IMR-90 (cell line): ENCODE data around the gene TRPV4. TPM values are rescaled to one million over a fixed set of nuclear protein-coding genes. Genes with fewer than 3 reads are reported as not detected.

Experiments used
- ATAC-seq: fragments of 200-7000 bp; cut with Tn5 transposase; 2 replicates; pipeline ENCODE4 v1.9.1; 2020; ENCODE audit warnings: low read depth, mild to moderate bottlenecking, moderate library complexity
- BruUV-seq: library from RNA; stranded (reverse); fragments of 400-500 nt; replicated peaks from 2 replicates; lab custom pipeline; 2021; lab: Mats Ljungman, UMichigan
- CTCF ChIA-PET: fragments of 300-600 bp; formaldehyde crosslinking; extraction: SDS; loops from one replicate; lab custom pipeline; 2021; ENCODE audit warnings: antibody characterized with exemption; lab: Yijun Ruan, JAX
- POLR2A ChIA-PET: fragments of 300-600 bp; sonication (Branson Sonifier 250); formaldehyde crosslinking; loops from one replicate; lab custom pipeline; 2022; ENCODE audit warnings: antibody characterized with exemption; ENCODE audit not compliant: unreplicated experiment; lab: Charles Lee
- DNase-seq: peaks from one replicate; pipeline ENCODE4 v3.0.0; 2013
- H2AFZ ChIP-seq: replicated peaks from 2 replicates; pipeline ENCODE3; 2013; ENCODE audit warnings: low read length, mild to moderate bottlenecking; ENCODE audit not compliant: poor library complexity
- H2AK5ac ChIP-seq: 2 replicates; pipeline ENCODE4 v1.6.1; 2013; ENCODE audit warnings: low read depth, low read length, inconsistent platforms
- H2AK9ac ChIP-seq: replicated peaks from 2 replicates; pipeline ENCODE3; 2013; ENCODE audit warnings: mild to moderate bottlenecking, low read depth, low read length, moderate library complexity; ENCODE audit not compliant: poor library complexity
- H2BK120ac ChIP-seq: 2 replicates; pipeline ENCODE4 v1.6.1; 2013; ENCODE audit warnings: low read depth, low read length, inconsistent platforms
- H2BK15ac ChIP-seq: 3 replicates; pipeline ENCODE4 v1.6.1; 2013; ENCODE audit warnings: low read depth, low read length, inconsistent platforms
- H2BK20ac ChIP-seq: 2 replicates; pipeline ENCODE4 v1.6.1; 2013; ENCODE audit warnings: low read depth, mild to moderate bottlenecking, inconsistent platforms, low read length, moderate library complexity
- H2BK5ac ChIP-seq: 2 replicates; pipeline ENCODE4 v1.6.1; 2013; ENCODE audit warnings: mild to moderate bottlenecking, low read depth, low read length, inconsistent platforms; ENCODE audit not compliant: poor library complexity, severe bottlenecking
- H3K14ac ChIP-seq: replicated peaks from 2 replicates; pipeline ENCODE4 v1.6.1; 2013; ENCODE audit warnings: low read depth, low read length, inconsistent platforms
- H3K18ac ChIP-seq: 2 replicates; pipeline ENCODE4 v1.6.1; 2013; ENCODE audit warnings: low read depth, low read length, control low read depth
- H3K23ac ChIP-seq: 2 replicates; pipeline ENCODE4 v1.6.1; 2013; ENCODE audit warnings: low read depth, low read length, inconsistent platforms
- H3K27ac ChIP-seq: 2 replicates; pipeline ENCODE4 v1.5.1; 2013; ENCODE audit warnings: mild to moderate bottlenecking, control low read depth, low read length; ENCODE audit not compliant: insufficient read depth
- H3K27me3 ChIP-seq: 2 replicates; pipeline ENCODE4 v1.6.1; 2013; ENCODE audit warnings: low read length; ENCODE audit not compliant: control insufficient read depth, insufficient read depth
- H3K36me3 ChIP-seq: 2 replicates; pipeline ENCODE4 v1.6.1; 2013; ENCODE audit warnings: low read length, mixed read lengths; ENCODE audit not compliant: control insufficient read depth, insufficient read depth
- H3K4ac ChIP-seq: 2 replicates; pipeline ENCODE4 v1.6.1; 2013; ENCODE audit warnings: low read depth, low read length, inconsistent platforms
- H3K4me1 ChIP-seq: 2 replicates; pipeline ENCODE4 v1.6.1; 2013; ENCODE audit warnings: low read length, mixed read lengths; ENCODE audit not compliant: control insufficient read depth, insufficient read depth
- H3K4me2 ChIP-seq: 2 replicates; pipeline ENCODE4 v1.6.1; 2013; ENCODE audit warnings: low read depth, mild to moderate bottlenecking, control low read depth, low read length, moderate library complexity
- H3K4me3 ChIP-seq: 2 replicates; pipeline ENCODE4 v1.5.1; 2013; ENCODE audit warnings: low read depth, mild to moderate bottlenecking, control low read depth, low read length, moderate library complexity; ENCODE audit not compliant: insufficient read depth
- H3K56ac ChIP-seq: 2 replicates; pipeline ENCODE4 v1.6.1; 2013; ENCODE audit warnings: low read length, inconsistent platforms; ENCODE audit not compliant: insufficient read depth; ENCODE audit errors: extremely low read depth
- H3K79me1 ChIP-seq, 2 experiments: 2 replicates each; pipeline ENCODE4 v1.6.1; 2013; ENCODE audit warnings: low read length in 2 of 2, inconsistent platforms in 1 of 2, low read depth in 1 of 2
- H3K9ac ChIP-seq: 2 replicates; pipeline ENCODE4 v1.6.1; 2013; ENCODE audit warnings: low read depth, low read length, control low read depth
- H3K9me1 ChIP-seq: 2 replicates; pipeline ENCODE4 v1.6.1; 2013; ENCODE audit warnings: low read length, inconsistent platforms; ENCODE audit not compliant: insufficient read depth
- H3K9me3 ChIP-seq: 2 replicates; pipeline ENCODE4 v1.6.1; 2013; ENCODE audit warnings: low read length; ENCODE audit not compliant: control insufficient read depth, insufficient read depth
- H4K20me1 ChIP-seq: 2 replicates; pipeline ENCODE4 v1.6.1; 2013; ENCODE audit warnings: low read length, inconsistent platforms; ENCODE audit not compliant: insufficient read depth
- H4K5ac ChIP-seq: 2 replicates; pipeline ENCODE4 v1.6.1; 2013; ENCODE audit warnings: mild to moderate bottlenecking, low read depth, low read length, control low read depth
- H4K8ac ChIP-seq, 2 experiments: 2 replicates each; pipeline ENCODE4 v1.6.1; 2013; ENCODE audit warnings: low read depth in 2 of 2, low read length in 2 of 2, control low read depth in 1 of 2, inconsistent platforms in 1 of 2
- H4K91ac ChIP-seq: 2 replicates; pipeline ENCODE4 v1.6.1; 2013; ENCODE audit warnings: low read depth, low read length, inconsistent platforms; ENCODE audit not compliant: insufficient read depth
- BHLHE40 ChIP-seq: fragments of 150-350 bp; IDR thresholded peaks from 2 replicates; pipeline ENCODE4 v1.6.1; 2016; ENCODE audit warnings: mild to moderate bottlenecking, low read depth, low read length
- CEBPB ChIP-seq: IDR thresholded peaks from 2 replicates; pipeline ENCODE4 v1.6.1; 2012; ENCODE audit warnings: low read depth, low read length, improper control_type of control experiment
- CTCF ChIP-seq: conservative IDR thresholded peaks from 2 replicates; pipeline ENCODE4 v1.5.1; 2012; ENCODE audit warnings: mild to moderate bottlenecking, low read depth, low read length, improper control_type of control experiment
- ELK1 ChIP-seq: fragments of 150-350 bp; IDR thresholded peaks from 2 replicates; pipeline ENCODE4 v1.6.1; 2016; ENCODE audit warnings: low read depth, mild to moderate bottlenecking, low read length, moderate library complexity, borderline replicate concordance
- FOS ChIP-seq: fragments of 150-350 bp; IDR thresholded peaks from 2 replicates; pipeline ENCODE4 v1.6.1; 2016; ENCODE audit warnings: low read depth, low read length
- MAFK ChIP-seq: IDR thresholded peaks from 2 replicates; pipeline ENCODE4 v1.6.1; 2012; ENCODE audit warnings: low read depth, low read length, improper control_type of control experiment
- MXI1 ChIP-seq: IDR thresholded peaks from 2 replicates; pipeline ENCODE4 v1.6.1; 2012; ENCODE audit warnings: low read depth, mild to moderate bottlenecking, low read length, moderate library complexity, borderline replicate concordance
- NFE2L2 ChIP-seq: fragments of 150-350 bp; IDR thresholded peaks from 2 replicates; pipeline ENCODE4 v1.6.1; 2016; ENCODE audit warnings: low read depth, mild to moderate bottlenecking, low read length
- POLR2A ChIP-seq: IDR thresholded peaks from 2 replicates; pipeline ENCODE4 v1.6.1; 2012; ENCODE audit warnings: mild to moderate bottlenecking, low read depth, low read length
- RCOR1 ChIP-seq: IDR thresholded peaks from 2 replicates; pipeline ENCODE4 v1.6.1; 2012; ENCODE audit warnings: mild to moderate bottlenecking, low read length, improper control_type of control experiment; ENCODE audit not compliant: insufficient replicate concordance
- RFX5 ChIP-seq: IDR thresholded peaks from 2 replicates; pipeline ENCODE4 v1.8.0; 2012; ENCODE audit warnings: low read depth, mild to moderate bottlenecking, low read length, moderate library complexity
- SMC3 ChIP-seq: fragments of 150-350 bp; IDR thresholded peaks from 2 replicates; pipeline ENCODE4 v1.6.1; 2016; ENCODE audit warnings: low read depth, mild to moderate bottlenecking, antibody characterized with exemption, low read length, moderate library complexity
- USF2 ChIP-seq: fragments of 150-350 bp; IDR thresholded peaks from 2 replicates; pipeline ENCODE4 v1.6.1; 2017; ENCODE audit warnings: mild to moderate bottlenecking, antibody characterized with exemption, low read length, low read depth
- dilution Hi-C: fragments of 300-500 bp; cut with HindIII; formaldehyde crosslinking; loops from one replicate; pipeline ENCODE4 v1.14.3; 2018; ENCODE audit warnings: low sequenced_read_pairs; ENCODE audit not compliant: unreplicated experiment
- in situ Hi-C: fragments of 300-500 bp; cut with MboI; formaldehyde crosslinking; loops from 3 replicates; pipeline ENCODE4 v1.14.3; 2019; ENCODE audit warnings: low sequenced_read_pairs, inconsistent platforms, mixed read lengths
- intact Hi-C: fragments of 100-400 bp; cut with micrococcal nuclease; formaldehyde crosslinking; loops from 2 replicates; pipeline ENCODE4 v1.10.0; 2022
- polyA plus RNA-seq, 3 experiments: library from polyadenylated mRNA; depleted of rRNA; stranded (reverse); fragments of >200 nt; gene quantifications; 2 replicates each; pipeline ENCODE4 v1.2.3, GENCODE V29; 2012; ENCODE audit warnings: low replicate concordance in 1 of 3
- total RNA-seq: library from RNA; depleted of rRNA; stranded (reverse); fragments of >200 nt; gene quantifications from 2 replicates; pipeline ENCODE4 v1.2.3, GENCODE V29; 2012

TRPV4 gene
- total and polyA plus RNA-seq, 2 of the 4 experiments (the other 2 are of a cell fraction): 1.1 to 6.1 TPM

GRCh38 chr12:109821968-109822367 lies 11.2 kb downstream of the TRPV4 start:
- Histone ChIP-seq H4K5ac (no peak overlapping the region), H3K56ac (no peak overlapping the region), H3K4me1 (peaks cover 2% of the 10 kb centered on the region; the same call in 1 of the 2 replicates), H4K20me1 (peaks cover 6% of the 10 kb centered on the region), H3K4me2 (no peak overlapping the region), H3K9me3 (no peaks in the 10 kb centered on the region), H3K36me3 (no peaks in the 10 kb centered on the region), H3K14ac (no peak overlapping the region), H2BK20ac (no peak overlapping the region), H3K18ac (no peak overlapping the region), H3K27me3 (no peaks in the 10 kb centered on the region), H2BK5ac (no peak overlapping the region), H3K9ac (no peak overlapping the region), H2AK9ac (no peak overlapping the region), H2AFZ (no peak overlapping the region), H3K4me3 (no peak overlapping the region), H3K79me1 (no peaks in the 10 kb centered on the region), H3K23ac (no peak overlapping the region), H2AK5ac (no peak overlapping the region), H2BK120ac (no peak overlapping the region), H3K4ac (no peak overlapping the region), H2BK15ac (no peak overlapping the region), H3K27ac (no peak overlapping the region), H4K91ac (no peak overlapping the region), H3K9me1 (no peaks in the 10 kb centered on the region), H4K8ac (no peak overlapping the region)
- intact Hi-C loops: no loop called here
- ATAC-seq (no peak), DNase-seq (no peak)
- TF ChIP-seq RCOR1 (no peak), SMC3 (no peak), BHLHE40 (no peak), FOS (no peak), ELK1 (no peak), MXI1 (no peak), RFX5 (no peak), CTCF (no peak), MAFK (no peak), CEBPB (no peak), POLR2A (no peak), USF2 (no peak), NFE2L2 (no peak)
- in situ Hi-C loops: no loop called here
- ChIA-PET CTCF (no interaction called here), POLR2A (no interaction called here)
- dilution Hi-C loops: no loop called here
- BruUV-seq: no TSS peak
